NCI-H524 (cell line): Measurements from ENCODE around the gene HOXA5.

Experiments used
- DNase-seq, 2 experiments: peaks; one replicate each; lab custom pipeline; 2025; lab: John Stamatoyannopoulos, UW

The HOXA5 gene

GRCh38 chr7:27095897-27096767 lies 47.3 kb downstream of the HOXA5 start, which contains the start of gene HOXA1:
HOXA1 (minus strand) TSS chr7:27096000; CDS start chr7:27095912, 88 bp downstream.
- peak; percentile 65 to 90 for DNase-seq

GRCh38 chr7:27095050-27095896 lies 48.2 kb downstream of the HOXA5 start:
- DNase-seq, result no peak

GRCh38 chr7:27094304-27095049 lies 49.0 kb downstream of the HOXA5 start:
- DNase-seq, result no peak

- no peak for DNase-seq
Observed at GRCh38 chr7:27093184-27093895, 50.1 kb downstream of the HOXA5 start.

- DNase-seq, result no peak
Observed at GRCh38 chr7:27092819-27093110, 50.7 kb downstream of the HOXA5 start.

GRCh38 chr7:27091941-27092818 lies 51.3 kb downstream of the HOXA5 start:
- DNase-seq, result no peak

- no peak for DNase-seq
Observed at GRCh38 chr7:27091105-27091504, 52.4 kb downstream of the HOXA5 start.
